ENCODE data around the gene PARP16.

GRCh38 chr15:65286069-65286703 lies 497 bp downstream of the PARP16 start:
- TF ChIP-seq GATA3 (IDR thresholded peaks at IDR 0.05; ENCODE audit: low read depth, low read length) (no peak), GATA2 (IDR thresholded peaks at IDR 0.05; ENCODE audit: low read depth, low read length) (no peak)
